GM12865 (cell line): ENCODE results near the gene SLC28A3.

ENCODE experiments used
- DNase-seq: peaks from one replicate; pipeline ENCODE4 v3.0.0; 2010; ENCODE audit warnings: low read depth
- H3K4me3 ChIP-seq: 2 replicates; pipeline ENCODE4 v1.5.1; 2011; ENCODE audit warnings: mild to moderate bottlenecking, low read depth, low read length, control low read depth
- TF ChIP-seq, protein P1 (sequence below): IDR thresholded peaks from 2 replicates; pipeline ENCODE4 v1.5.1; 2011; ENCODE audit warnings: low read length, control low read depth, low read depth, inconsistent platforms; ENCODE audit not compliant: insufficient read depth; ENCODE audit errors: missing control alignments

SLC28A3 gene

DNA sequence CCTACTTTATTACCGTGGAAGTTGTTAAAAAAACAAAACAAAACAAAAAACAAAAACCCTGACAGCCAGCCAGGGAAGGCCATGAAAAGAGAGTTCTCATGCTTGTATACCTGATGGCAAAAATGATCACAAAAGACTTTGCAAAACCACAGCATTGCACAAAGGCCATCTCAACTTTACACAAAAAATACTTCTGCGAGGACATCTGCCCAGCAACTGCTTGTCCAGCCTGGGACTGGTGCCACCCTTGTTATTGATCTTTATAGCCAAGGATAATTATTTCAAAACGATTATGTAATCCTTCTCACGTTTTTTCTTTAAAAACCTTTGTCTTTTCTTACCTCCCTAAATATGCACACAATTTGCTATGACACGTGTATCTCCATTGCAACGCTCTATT, 42.2 kb upstream of the SLC28A3 start:
- H3K4me3 ChIP-seq = no peak overlapping the region
- TF ChIP-seq, protein P1, sequence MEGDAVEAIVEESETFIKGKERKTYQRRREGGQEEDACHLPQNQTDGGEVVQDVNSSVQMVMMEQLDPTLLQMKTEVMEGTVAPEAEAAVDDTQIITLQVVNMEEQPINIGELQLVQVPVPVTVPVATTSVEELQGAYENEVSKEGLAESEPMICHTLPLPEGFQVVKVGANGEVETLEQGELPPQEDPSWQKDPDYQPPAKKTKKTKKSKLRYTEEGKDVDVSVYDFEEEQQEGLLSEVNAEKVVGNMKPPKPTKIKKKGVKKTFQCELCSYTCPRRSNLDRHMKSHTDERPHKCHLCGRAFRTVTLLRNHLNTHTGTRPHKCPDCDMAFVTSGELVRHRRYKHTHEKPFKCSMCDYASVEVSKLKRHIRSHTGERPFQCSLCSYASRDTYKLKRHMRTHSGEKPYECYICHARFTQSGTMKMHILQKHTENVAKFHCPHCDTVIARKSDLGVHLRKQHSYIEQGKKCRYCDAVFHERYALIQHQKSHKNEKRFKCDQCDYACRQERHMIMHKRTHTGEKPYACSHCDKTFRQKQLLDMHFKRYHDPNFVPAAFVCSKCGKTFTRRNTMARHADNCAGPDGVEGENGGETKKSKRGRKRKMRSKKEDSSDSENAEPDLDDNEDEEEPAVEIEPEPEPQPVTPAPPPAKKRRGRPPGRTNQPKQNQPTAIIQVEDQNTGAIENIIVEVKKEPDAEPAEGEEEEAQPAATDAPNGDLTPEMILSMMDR = no peak
- no peak for DNase-seq

DNA sequence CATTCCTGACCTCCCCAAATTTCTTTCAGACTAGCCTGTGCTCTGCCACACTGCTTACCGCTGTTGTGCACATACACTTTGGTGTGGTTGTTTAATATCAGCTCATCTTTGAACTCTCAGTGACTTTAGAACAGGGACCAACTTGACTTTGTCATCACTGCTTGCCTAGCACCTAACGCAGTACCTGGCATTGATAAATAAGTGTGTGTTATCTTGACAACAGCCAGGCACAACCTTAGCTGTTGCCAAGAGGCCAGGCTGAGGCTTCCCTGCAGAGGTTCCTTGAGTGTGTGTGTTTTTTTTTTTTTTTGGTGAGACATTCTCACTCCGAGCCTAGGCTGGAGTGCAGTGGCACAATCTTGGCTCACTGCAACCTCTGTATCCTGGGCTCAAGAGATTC, 41.0 kb upstream of the SLC28A3 start:
- TF ChIP-seq, protein P1 = no peak
- DNase-seq = no peak
- no peak overlapping the region for H3K4me3 ChIP-seq

DNA sequence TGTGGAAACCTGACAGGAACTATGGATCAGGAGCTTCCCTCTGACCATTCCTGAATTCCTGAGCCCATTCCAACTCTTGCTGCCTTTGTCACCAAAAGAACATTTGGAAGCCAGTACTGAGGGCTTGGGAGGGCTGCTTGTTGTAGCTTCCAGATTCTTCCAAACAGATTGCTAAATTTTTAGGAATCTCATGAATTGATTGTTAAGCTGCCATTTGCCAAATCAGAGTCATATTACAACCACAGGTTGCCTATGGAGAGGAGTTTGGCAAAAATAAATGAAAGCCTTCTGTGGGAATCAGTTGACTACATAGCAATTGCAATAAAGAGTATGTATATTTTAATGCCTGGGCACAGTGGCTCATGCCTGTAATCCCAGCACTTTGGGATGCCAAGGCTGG, 39.2 kb upstream of the SLC28A3 start:
- TF ChIP-seq, protein P1 = no peak
- no peak overlapping the region for H3K4me3 ChIP-seq
- DNase-seq = no peak

DNA sequence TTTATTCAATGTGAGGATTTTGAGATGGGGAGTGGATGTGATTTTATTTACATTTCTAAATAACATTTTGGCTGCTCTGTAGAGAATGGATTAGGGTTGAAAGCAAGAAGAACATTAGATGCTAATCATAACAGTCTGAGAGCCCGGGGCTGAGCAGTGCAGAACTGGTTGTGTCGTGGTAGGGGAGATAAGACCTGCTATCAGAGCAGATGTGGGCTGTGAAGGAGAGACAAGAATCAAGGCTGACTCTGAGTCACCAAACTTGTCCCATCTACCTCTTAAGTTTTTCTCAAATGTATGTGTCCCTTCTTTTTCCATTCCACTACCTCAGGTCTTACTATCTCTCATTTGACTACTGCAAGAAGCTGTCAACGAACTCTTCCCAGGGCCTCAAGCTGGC, 35.4 kb upstream of the SLC28A3 start:
- DNase-seq = no peak
- TF ChIP-seq, protein P1 = no peak
- H3K4me3 ChIP-seq = no peak overlapping the region

DNA sequence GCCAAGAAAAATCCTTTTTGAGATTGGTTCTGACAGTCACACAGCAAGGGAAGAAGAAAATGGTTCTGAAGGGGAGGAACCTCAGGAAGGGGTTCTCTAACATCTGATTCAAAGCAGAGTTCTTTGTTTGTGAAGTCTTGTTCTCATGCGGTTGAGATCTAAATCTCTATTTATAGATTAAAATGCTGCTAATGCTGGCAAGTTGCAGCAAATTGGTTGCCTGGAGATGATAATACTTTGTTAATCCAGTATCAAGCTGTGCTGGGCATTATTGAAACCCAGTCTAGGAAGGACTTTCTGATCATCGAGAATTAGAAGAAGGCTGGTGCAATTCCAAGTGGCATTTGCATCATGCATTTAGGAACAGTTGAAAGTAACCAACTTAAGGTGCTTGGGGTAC, 34.0 kb upstream of the SLC28A3 start:
- TF ChIP-seq, protein P1 = no peak
- no peak overlapping the region for H3K4me3 ChIP-seq
- no peak for DNase-seq

DNA sequence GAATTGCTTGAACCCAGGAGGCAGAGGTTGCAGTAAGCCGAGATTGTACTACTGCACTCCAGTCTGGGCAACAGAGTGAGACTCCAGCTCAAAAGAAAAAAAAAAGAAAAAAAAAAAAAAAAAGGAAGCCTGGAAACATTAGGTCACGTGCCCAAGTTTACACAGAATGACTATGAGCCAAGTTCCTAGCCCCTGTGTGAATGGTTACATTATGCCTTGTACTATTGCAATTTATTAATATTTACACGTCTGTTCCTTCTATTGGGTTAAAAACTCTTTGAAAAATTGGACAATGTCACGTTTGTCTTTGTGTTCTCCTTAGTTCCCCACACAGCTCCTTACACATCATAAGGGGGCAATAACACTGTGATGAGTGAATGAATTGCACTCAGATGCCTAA, 33.5 kb upstream of the SLC28A3 start:
- H3K4me3 ChIP-seq = no peak overlapping the region
- DNase-seq = no peak
- TF ChIP-seq, protein P1 = no peak

DNA sequence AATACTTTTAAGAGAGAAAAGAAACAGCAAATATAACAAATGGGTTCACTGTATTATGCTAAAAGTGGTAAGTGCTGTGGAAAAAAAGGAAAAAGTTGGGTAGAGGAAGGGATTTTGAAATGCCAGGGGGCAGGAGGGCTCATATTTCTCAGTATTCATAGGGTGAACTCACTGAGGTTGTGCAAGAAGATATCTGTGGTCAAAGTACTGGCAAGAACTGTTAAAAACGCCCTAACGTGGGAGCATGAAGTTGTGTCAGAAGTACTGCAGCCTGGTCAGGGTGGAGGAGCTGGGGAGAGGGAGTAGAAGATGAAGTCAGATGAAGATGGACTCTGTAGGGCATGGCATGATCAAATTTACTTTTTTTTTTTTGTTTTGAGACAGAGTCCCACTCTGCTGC, 31.2 kb upstream of the SLC28A3 start:
- H3K4me3 ChIP-seq = no peak overlapping the region
- TF ChIP-seq, protein P1 = no peak
- no peak for DNase-seq
